OCI-LY3 (cell line): ENCODE data around the gene MOGAT2.

ENCODE experiments used
- H2AFZ ChIP-seq: fragments of 200-600, 300-600 bp; shearing (Covaris generic); 2 replicates; pipeline ENCODE4 v1.6.0; 2014; ENCODE audit warnings: antibody characterized with exemption, low read depth, low read length
- H3K27ac ChIP-seq: fragments of 200-600, 300-600 bp; sonication (generic); 2 replicates; pipeline ENCODE4 v1.5.1; 2014; ENCODE audit warnings: mild to moderate bottlenecking, low read length, moderate library complexity, mixed read lengths
- H3K27me3 ChIP-seq: fragments of 200-600, 300-600 bp; sonication (generic); 2 replicates; pipeline ENCODE4 v1.6.1; 2014; ENCODE audit warnings: low read depth, low read length, mixed read lengths
- H3K36me3 ChIP-seq: fragments of 200-600, 300-600 bp; sonication (generic); replicated peaks from 2 replicates; pipeline ENCODE3; 2014; ENCODE audit warnings: low read depth, low read length, mixed read lengths
- H3K4me1 ChIP-seq: fragments of 300-600, 200-600 bp; sonication (generic); 2 replicates; pipeline ENCODE4 v1.6.1; 2014; ENCODE audit warnings: low read length, mixed read lengths
- H3K4me2 ChIP-seq: fragments of 200-600, 300-600 bp; sonication (generic); 2 replicates; pipeline ENCODE4 v1.6.1; 2014; ENCODE audit warnings: low read length, mixed read lengths
- H3K4me3 ChIP-seq: fragments of 300-600, 200-600 bp; sonication (generic); 2 replicates; pipeline ENCODE4 v1.5.1; 2014; ENCODE audit warnings: antibody characterized with exemption, mild to moderate bottlenecking, low read length, moderate library complexity
- H3K79me2 ChIP-seq: fragments of 300-600, 200-600 bp; shearing (Covaris generic); 2 replicates; pipeline ENCODE4 v1.6.1; 2014; ENCODE audit warnings: mild to moderate bottlenecking, low read length, mixed read lengths
- H3K9ac ChIP-seq: fragments of 300-600, 200-600 bp; shearing (Covaris generic); 2 replicates; pipeline ENCODE4 v1.6.0; 2014; ENCODE audit warnings: mild to moderate bottlenecking, low read length, moderate library complexity
- H3K9me3 ChIP-seq: fragments of 200-600, 300-600 bp; shearing (Covaris generic); 2 replicates; pipeline ENCODE4 v1.6.1; 2014; ENCODE audit warnings: low read length, mixed read lengths; ENCODE audit not compliant: insufficient read depth
- H4K20me1 ChIP-seq: fragments of 200-600, 300-600 bp; sonication (generic); 2 replicates; pipeline ENCODE4 v1.6.1; 2016; ENCODE audit warnings: low read length, mixed read lengths; ENCODE audit not compliant: insufficient read depth
- CTCF ChIP-seq: fragments of 200-600, 300-600 bp; sonication (generic); IDR thresholded peaks from 2 replicates; pipeline ENCODE4 v1.5.1; 2014; ENCODE audit warnings: antibody characterized with exemption, low read length, low read depth
- EZH2phosphoT487 ChIP-seq: fragments of 200-600 bp; shearing (Covaris generic); IDR thresholded peaks from 2 replicates; pipeline ENCODE4 v1.6.1; 2018; ENCODE audit warnings: antibody characterized with exemption, mixed run types, low read depth

Gene MOGAT2

GRCh38 chr11:75719340-75720239, 2.0 kb downstream of the MOGAT2 start:
- H3K9ac ChIP-seq, result peak overlapping the region; percentile 45; the same call in 1 of the 2 replicates
- no peak for TF ChIP-seq CTCF
- TF ChIP-seq EZH2phosphoT487, result no peak
- H3K4me3 ChIP-seq, result peak overlapping the region; percentile 9; the same call in 1 of the 2 replicates
- H3K9me3 ChIP-seq, result no peaks in the 10 kb centered on the region
- H3K36me3 ChIP-seq, result no peaks in the 10 kb centered on the region
- no peaks in the 10 kb centered on the region for H3K27me3 ChIP-seq
- H3K79me2 ChIP-seq, result no peaks in the 10 kb centered on the region
- peak overlapping the region; percentile 100 for H2AFZ ChIP-seq
- H4K20me1 ChIP-seq, result no peaks in the 10 kb centered on the region
- peak overlapping the region; percentile 58 for H3K4me2 ChIP-seq
- H3K27ac ChIP-seq, result peak overlapping the region; percentile 9; the same call in 1 of the 2 replicates
- H3K4me1 ChIP-seq, result peaks cover 14% of the 10 kb centered on the region

DNA sequence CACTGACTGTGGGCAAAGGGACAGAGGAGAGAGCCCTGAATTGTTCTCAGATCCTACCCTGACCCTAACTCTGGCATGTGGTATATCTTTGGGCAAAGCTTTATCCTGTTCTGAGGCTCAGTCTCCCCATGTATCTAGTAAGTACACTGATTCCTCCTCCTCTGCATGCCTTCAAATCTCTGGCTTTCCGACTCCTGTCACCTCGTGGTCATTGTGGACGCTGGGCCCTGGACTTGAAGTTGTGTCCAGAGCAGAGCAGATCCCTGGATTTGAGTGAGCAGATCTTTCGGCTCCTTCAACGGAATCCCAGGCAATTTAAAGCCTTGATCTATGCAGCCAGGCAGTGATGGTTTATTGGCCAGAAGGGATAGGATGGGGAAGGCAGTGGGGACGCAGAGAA, 3.0 kb downstream of the MOGAT2 start:
- H3K4me2 ChIP-seq, result no peak overlapping the region
- no peak overlapping the region for H3K4me3 ChIP-seq
- H3K4me1 ChIP-seq, result peaks cover 14% of the 10 kb centered on the region
- H2AFZ ChIP-seq, result no peak overlapping the region
- TF ChIP-seq CTCF (no peak), EZH2phosphoT487 (no peak)
- no peaks in the 10 kb centered on the region for H4K20me1 ChIP-seq
- H3K36me3 ChIP-seq, result no peaks in the 10 kb centered on the region
- H3K9me3 ChIP-seq, result no peaks in the 10 kb centered on the region
- H3K79me2 ChIP-seq, result no peaks in the 10 kb centered on the region
- H3K27ac ChIP-seq, result no peak overlapping the region
- no peaks in the 10 kb centered on the region for H3K27me3 ChIP-seq
- H3K9ac ChIP-seq, result no peak overlapping the region

DNA sequence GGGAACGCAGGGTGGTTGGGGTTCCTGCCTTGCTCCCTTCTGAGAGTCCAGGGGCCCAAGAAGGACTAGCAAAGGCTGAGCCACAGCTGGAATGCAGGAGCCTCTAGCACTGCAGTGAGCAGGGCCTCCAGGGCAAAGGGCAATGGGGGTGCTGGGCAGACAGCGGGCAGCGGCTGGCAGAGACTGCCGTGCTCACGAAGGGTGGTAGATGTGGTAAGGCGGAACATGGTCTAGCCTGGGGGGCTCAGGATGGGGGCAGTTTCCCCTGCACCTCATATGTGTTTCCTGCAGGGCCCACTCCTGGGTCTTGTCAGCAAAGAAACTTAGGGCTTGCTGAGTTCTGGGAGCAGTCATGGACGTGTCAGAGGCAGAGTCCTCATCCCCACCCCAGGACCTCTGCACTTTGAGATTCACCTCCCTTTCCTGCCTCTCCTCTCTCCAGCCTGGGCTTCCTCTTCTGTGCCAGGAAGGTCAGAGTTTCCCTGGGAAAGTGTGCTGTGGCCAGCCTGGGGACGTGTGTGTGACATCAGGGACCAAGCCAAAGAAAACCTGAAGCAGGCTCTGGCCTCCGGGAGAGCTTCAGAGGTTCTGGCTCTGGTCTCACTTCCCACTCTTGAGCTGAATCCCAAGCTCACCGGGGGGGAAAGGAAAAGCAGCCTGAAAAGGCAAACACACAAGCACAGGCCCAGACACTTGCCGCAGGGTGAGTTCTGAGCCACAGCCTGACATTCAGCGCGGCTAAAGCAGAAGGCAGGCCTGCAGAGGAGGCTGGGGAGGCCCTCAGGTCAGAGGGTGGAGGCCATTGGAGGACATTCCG, 4.4 kb downstream of the MOGAT2 start:
- Histone ChIP-seq H3K4me2 (no peak overlapping the region), H3K9me3 (no peaks in the 10 kb centered on the region), H3K4me1 (peaks cover 14% of the 10 kb centered on the region), H3K4me3 (no peak overlapping the region), H2AFZ (no peak overlapping the region), H3K27ac (no peak overlapping the region), H3K9ac (no peak overlapping the region), H3K79me2 (no peaks in the 10 kb centered on the region), H3K36me3 (no peaks in the 10 kb centered on the region), H4K20me1 (no peaks in the 10 kb centered on the region), H3K27me3 (no peaks in the 10 kb centered on the region)
- TF ChIP-seq CTCF, result no peak

- H3K36me3 ChIP-seq, result no peaks in the 10 kb centered on the region
- no peak overlapping the region; the same call in 1 of the 2 replicates for H3K4me3 ChIP-seq
- H4K20me1 ChIP-seq, result no peaks in the 10 kb centered on the region
- H3K9me3 ChIP-seq, result no peaks in the 10 kb centered on the region
- no peak overlapping the region for H3K27ac ChIP-seq
- H3K27me3 ChIP-seq, result no peaks in the 10 kb centered on the region
- no peaks in the 10 kb centered on the region for H3K79me2 ChIP-seq
- peak overlapping the region; percentile 67; the same call in 1 of the 2 replicates for H2AFZ ChIP-seq
- H3K9ac ChIP-seq, result no peak overlapping the region
- peaks cover 14% of the 10 kb centered on the region for H3K4me1 ChIP-seq
- TF ChIP-seq CTCF (no peak), EZH2phosphoT487 (no peak)
- peak overlapping the region; percentile 29 for H3K4me2 ChIP-seq
Observed at GRCh38 chr11:75722669-75723042, 5.0 kb downstream of the MOGAT2 start.
